NCI-H774 (cell line): ENCODE results near the gene OR2A1.
"Not testable (repeated sequence)": the region's sequence is repeated elsewhere in the genome, so short reads cannot be mapped to it uniquely, and the experiment has no call there.

Experiments
- DNase-seq: peaks from one replicate; lab custom pipeline; 2025; lab: John Stamatoyannopoulos, UW

The OR2A1 gene

GRCh38 chr7:144311872-144312469 lies at the start of gene OR2A1:
OR2A1 (plus strand) TSS chr7:144312419; CDS start chr7:144318125, 5,706 bp downstream.
- DNase-seq: not testable (repeated sequence)

DNA sequence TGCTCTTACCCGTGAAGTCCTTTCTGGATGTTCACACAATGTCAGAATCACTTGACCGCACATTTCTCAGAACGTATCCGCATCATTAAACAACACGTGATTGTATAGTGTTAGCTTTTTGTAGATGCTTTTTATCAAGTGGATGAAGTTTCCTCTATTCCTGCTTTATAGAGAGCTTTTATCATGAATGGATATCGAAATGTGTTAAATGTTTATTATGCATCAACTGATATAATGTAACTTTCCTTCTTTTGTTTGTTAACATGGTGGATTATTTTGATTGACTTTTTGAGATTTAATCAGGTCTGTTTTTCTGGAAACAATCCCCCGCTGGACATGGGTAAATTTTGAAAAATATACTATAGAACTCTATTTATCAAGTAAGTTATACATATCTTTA lies 47.5 kb upstream of the OR2A1 start, which contains the start of gene OR2A7:
TSS of gene OR2A7 (minus strand) at position 101 of the 400 bp plus-strand sequence. CDS start 5,164 bp downstream, outside the sequence.
- not testable (repeated sequence) for DNase-seq

- not testable (repeated sequence) for DNase-seq
These were observed 43.0 kb upstream of the OR2A1 start, which contains the start of gene CTAGE8 for GRCh38 chr7:144269188-144269587. CTAGE8 (minus strand) TSS chr7:144269288; CDS start chr7:144269250, 38 bp downstream.

DNA sequence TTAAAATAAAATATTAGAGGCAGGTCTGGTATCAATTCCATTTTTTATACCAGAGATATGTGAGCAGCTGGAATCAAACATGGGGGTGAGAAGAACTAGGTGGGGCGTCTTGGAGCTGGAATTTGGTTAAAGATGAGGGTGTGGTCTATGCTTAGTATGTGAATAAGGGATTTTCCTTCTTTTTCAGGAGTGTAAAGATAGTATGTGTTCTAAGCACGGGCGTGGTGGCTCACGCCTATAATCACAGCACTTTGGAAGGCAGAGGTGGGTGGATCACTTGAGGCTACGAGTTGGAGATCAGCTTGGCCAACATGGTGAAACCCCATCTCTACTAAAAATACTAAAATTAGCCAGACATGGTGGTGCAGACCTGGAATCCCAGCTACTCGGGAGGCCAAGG lies 36.9 kb upstream of the OR2A1 start:
- not testable (repeated sequence) for DNase-seq

GRCh38 chr7:144280010-144280409 lies 32.2 kb upstream of the OR2A1 start:
- DNase-seq: not testable (repeated sequence)

GRCh38 chr7:144281981-144282380 lies 30.2 kb upstream of the OR2A1 start:
- DNase-seq: not testable (repeated sequence)

DNA sequence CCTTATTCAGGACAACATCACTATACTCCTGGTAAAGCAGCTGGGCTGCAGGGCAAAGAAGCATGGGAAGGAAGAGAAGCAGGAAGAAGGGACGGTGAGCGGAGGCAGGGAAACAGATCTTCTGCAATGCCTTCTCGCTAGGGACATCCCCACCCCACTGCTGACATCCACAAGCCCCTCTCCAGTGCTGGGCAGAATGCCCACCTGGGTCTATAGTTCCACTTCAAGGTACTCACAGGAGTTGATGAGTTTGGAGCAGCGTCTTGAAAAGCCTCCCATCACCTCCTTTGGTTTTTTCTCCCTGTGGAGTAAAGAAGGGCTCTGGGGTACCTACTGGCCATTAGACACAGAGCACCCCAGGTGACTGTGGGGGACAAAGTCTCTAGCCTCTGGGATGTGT lies 29.7 kb upstream of the OR2A1 start:
- DNase-seq: not testable (repeated sequence)

DNA sequence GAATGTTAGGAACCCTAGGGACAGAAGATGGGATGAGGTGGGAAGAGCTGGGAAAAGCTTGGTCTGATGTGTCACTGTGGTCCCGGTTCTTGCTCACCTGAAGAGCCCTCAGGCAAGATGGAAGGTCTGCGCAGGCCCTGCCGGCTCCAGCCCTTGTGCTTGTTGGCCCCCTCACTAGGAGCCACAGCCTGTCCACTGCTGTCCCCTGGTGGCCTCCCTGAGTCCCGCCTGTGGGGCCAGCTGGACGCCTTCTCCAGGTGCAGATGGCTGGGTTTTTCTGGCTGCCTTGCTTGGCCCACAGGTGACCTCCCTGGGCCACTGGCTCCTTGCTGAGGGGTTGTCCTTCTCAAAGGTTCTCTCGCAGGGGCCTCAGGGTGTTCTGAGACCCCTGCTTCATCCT lies 28.5 kb upstream of the OR2A1 start:
- not testable (repeated sequence) for DNase-seq

DNA sequence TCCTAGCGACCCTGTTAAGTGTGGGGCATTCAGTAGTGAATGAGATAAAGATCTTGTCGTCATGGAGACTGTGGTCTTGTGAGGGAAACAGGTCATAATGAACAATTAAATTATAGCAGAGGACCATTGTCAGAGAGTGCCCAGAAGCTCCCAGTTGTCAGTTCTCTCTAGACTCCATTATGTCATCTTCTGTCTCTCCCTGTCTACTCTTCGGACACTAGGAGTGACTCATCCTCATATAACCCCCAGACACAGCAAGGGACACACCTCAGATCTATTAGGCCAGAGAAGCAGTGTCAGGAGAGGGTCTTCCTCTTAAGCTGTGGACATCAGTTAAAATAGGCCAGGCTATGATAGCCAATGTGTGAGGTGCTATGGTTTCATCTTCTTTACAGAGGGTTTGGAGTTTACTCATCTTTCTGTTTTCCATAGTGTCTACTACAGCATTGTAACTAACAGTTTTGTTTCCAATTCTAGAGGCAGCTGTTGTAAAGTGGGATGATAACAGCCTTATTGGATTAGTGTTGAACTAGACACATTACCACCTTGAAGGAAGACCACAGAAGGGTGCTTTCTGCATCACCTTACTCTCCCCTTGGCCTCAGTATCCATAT lies 24.9 kb upstream of the OR2A1 start:
- not testable (repeated sequence) for DNase-seq

DNA sequence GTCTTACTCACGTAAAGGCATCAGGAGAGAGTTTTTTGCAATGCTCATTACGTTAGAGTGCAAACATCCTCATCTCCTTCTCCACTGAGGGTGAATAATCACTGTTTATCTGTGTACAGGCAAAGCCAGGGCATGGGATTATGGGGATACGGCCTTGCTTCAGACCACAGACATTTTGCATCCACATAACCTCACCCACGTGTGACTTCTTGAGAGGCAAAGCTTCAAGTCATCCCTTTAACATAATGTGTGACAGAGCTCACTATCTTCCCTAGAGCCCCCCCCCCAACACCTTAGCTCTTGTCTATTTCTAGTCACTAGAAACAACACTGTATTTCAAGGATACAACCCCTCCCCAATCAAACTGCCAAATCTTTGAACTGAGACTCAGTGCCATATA lies 20.6 kb upstream of the OR2A1 start:
- DNase-seq: not testable (repeated sequence)

DNA sequence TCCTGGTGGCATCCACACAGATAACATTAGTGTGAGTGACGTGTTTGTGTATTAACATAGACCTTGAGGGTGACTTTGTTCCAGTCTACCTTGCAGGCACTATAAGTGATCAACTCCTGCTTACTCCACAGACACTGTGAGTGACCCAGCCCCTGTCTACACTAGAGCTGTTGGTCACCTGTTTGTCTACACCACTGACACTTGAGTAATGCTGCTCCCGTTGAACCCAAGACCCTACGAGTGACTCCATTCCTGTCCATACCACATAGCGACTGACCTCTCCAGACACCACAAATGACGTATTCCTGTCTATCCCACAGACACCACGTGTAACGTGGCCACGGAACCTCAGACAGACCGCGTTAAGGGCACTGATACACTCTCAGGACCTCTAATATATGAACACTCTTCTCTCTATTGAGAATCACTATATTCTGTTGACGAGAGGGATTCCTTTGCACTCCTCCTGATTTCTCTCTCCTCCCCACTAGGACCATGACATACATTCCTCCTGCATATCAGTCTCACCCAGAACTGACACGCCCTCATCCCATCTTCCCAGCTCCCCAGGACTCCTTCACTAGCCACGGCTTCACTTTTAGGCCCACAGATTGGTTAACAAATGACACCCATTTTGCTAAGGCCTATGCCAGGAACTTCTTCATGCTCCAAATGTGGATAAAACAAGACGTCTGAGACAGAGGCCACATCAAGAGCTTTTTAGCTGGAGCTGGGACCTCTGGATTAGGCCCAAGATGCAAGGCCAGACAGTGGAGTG lies 19.6 kb upstream of the OR2A1 start:
- not testable (repeated sequence) for DNase-seq

DNA sequence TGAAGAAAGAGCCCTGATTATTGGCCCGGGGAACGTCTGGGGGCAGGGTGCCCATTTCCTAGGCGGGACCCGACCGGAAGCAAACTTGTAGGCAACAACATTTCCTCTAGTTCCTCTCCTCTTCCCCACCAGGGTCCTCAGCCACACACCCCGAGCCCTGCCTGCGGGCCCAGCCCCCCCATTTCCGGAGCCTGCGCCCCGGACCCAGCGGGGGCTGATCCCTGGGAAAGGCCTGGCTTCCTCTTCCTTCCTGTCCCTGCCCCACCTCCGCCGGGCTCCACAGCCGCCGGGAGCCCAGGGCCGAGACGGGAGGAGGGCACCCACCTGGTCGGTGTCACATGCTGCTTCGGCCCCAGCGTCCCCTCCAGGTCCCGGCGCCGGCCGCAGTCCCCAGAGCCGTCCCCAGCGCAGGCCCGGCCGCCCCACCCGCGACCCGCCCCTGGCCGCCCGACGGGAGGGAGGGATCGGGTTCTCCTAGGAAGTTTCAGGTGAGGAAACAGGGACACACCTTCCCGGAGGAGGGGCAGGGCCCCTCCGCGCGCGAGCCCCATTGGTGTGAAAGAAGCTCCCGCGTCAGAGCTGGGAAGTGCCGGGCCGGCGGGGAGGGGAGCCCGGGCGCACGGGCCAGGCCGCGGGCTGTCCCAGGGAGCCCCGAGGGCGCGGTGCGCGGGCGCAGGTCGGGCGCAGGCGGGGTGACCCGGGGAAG lies 18.3 kb upstream of the OR2A1 start:
- DNase-seq: not testable (repeated sequence)

GRCh38 chr7:144302578-144303303 lies 9.5 kb upstream of the OR2A1 start:
- not testable (repeated sequence) for DNase-seq

GRCh38 chr7:144303607-144304006 lies 8.6 kb upstream of the OR2A1 start:
- DNase-seq: not testable (repeated sequence)

DNA sequence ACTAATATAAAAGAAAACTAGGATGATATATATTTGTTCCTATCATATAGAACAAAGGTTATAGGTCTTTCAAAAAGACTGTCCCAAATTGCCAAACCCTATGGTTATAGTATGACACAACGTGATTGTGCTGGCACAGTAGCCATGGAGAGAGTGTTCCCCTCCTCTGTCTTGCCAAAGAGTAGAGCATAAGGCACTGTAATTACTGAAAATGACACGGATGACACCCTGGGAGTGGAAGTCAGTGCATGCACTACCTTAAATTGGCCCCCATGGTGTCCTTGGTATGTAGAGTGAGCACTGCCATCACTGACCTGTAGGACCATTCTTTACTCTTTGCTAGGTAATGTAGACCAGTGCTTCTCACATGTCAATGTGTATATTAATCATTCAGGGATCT lies 7.1 kb upstream of the OR2A1 start:
- not testable (repeated sequence) for DNase-seq

DNA sequence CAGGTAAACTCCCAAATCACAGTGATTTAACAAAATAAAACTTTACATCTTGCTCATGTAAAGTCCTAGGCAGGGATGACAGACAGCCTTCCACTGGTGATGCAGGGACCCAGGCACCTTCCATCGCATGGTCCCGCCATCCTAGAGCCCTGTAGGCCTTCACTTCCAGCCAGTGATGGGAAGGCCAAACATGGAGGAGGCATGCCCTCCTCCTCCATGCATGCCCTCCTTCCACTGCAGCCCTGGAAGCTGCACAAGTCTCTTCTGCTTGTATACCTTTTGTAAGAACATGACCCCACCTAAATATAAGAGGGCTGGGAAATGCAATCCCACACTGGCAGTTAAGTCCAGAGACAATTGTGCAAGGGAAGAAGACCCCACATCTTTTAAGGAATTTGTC lies 2.5 kb upstream of the OR2A1 start:
- not testable (repeated sequence) for DNase-seq

- not testable (repeated sequence) for DNase-seq
These were observed 1.0 kb upstream of the OR2A1 start for GRCh38 chr7:144311218-144311617.

DNA sequence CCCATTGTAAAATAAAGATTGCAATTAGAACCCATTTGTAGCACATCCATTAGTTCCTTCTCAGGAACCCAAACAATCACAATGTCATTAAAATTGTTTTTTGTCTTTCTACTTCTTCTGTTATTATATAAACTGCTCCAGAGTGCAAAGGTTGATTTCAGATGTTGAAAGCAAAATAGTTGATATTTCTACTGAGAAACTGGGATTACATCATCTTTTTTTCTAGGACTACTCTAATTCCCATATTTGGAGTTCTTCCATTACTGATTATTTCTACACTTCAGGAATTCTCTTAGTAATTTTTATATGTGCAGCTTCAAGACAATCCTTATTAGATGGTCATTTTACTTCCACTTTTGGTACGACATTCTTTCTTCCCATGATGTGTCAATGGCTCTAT lies 5.3 kb downstream of the OR2A1 start:
- DNase-seq: not testable (repeated sequence)

- DNase-seq: not testable (repeated sequence)
These were observed 7.3 kb downstream of the OR2A1 start for GRCh38 chr7:144319547-144319946.

- not testable (repeated sequence) for DNase-seq
These were observed 9.5 kb downstream of the OR2A1 start for GRCh38 chr7:144321677-144322206.

DNA sequence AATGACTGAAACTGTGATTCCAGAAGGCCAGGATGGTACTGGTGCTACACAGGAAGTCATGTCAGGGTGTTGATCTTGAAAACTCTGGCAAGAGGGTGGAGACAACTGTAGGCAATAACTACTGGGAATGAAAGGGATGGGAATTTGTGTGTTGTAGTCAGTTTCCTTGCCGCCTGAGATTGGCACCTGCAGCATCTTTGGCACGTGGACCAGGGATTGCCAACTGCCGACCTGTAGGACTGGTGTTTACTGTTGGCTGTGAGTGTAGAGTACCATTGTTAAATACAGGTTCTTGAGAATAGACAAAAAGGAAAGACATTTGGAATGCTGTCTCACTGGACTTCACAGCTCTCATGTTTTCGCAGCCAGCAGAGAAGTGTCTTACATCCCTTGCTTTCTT lies 11.1 kb downstream of the OR2A1 start:
- not testable (repeated sequence) for DNase-seq
